ENCODE data around the gene CCIN. TPM values are rescaled to one million over a fixed set of nuclear protein-coding genes. Genes with fewer than 3 reads are reported as not detected.

Gene CCIN
- total and polyA plus RNA-seq, 2 of the 4 experiments (the other 2 are of a cell fraction), result 0.80 to 1.1 TPM

GRCh38 chr9:36146651-36147050, 22.5 kb upstream of the CCIN start:
- H3K4me2 ChIP-seq (ENCODE audit: low read depth, low read length), result no peak overlapping the region
- no peak overlapping the region for H2AK9ac ChIP-seq (replicated peaks; ENCODE audit: low read depth, low read length, poor library complexity)

More at GRCh38 chr9:36146651-36147050, 22.5 kb upstream of the CCIN start:
- Histone ChIP-seq H3K27me3 (ENCODE audit: control insufficient read depth, insufficient read depth, low read length) (no peaks in the 10 kb centered on the region), H3K4ac (ENCODE audit: low read depth, low read length) (no peak overlapping the region), H4K8ac (ENCODE audit: low read depth in 2 of 2, low read length in 2 of 2) (no peak overlapping the region), H3K27ac (ENCODE audit: insufficient read depth, low read length) (no peak overlapping the region), H3K9ac (ENCODE audit: low read depth, low read length) (no peak overlapping the region), H3K4me3 (ENCODE audit: insufficient read depth, low read depth, low read length) (no peak overlapping the region), H4K5ac (ENCODE audit: low read depth, low read length) (no peak overlapping the region), H2BK15ac (ENCODE audit: low read depth, low read length) (no peak overlapping the region), H4K91ac (ENCODE audit: insufficient read depth, low read depth, low read length) (no peak overlapping the region), H2BK20ac (ENCODE audit: low read depth, low read length) (no peak overlapping the region), H2AFZ (replicated peaks; ENCODE audit: low read length, poor library complexity) (no peak overlapping the region), H3K56ac (ENCODE audit: extremely low read depth, insufficient read depth, low read length) (no peak overlapping the region), H3K18ac (ENCODE audit: low read depth, low read length) (no peak overlapping the region), H2AK5ac (ENCODE audit: low read depth, low read length) (no peak overlapping the region), H3K36me3 (ENCODE audit: control insufficient read depth, insufficient read depth, low read length) (peaks cover 59% of the 10 kb centered on the region), H3K23ac (ENCODE audit: low read depth, low read length) (no peak overlapping the region), H2BK5ac (ENCODE audit: low read depth, low read length, poor library complexity, severe bottlenecking) (no peak overlapping the region), H4K20me1 (ENCODE audit: insufficient read depth, low read length) (peaks cover 33% of the 10 kb centered on the region), H3K14ac (replicated peaks; ENCODE audit: low read depth, low read length) (no peak overlapping the region), H3K9me3 (ENCODE audit: control insufficient read depth, insufficient read depth, low read length) (no peaks in the 10 kb centered on the region), H2BK120ac (ENCODE audit: low read depth, low read length) (no peak overlapping the region), H3K79me1 (ENCODE audit: low read depth in 1 of 2, low read length in 2 of 2) (peaks cover 17 to 86% of the 10 kb centered on the region in 2 experiments; a peak in 3 of 4 replicates), H3K9me1 (ENCODE audit: insufficient read depth, low read length) (peaks cover 23% of the 10 kb centered on the region), H3K4me1 (ENCODE audit: control insufficient read depth, insufficient read depth, low read length) (peaks cover 26% of the 10 kb centered on the region)
- ChIA-PET CTCF (no interaction called here), POLR2A (ENCODE audit: unreplicated experiment) (no interaction called here)
- TF ChIP-seq MAZ (IDR thresholded peaks at IDR 0.05; ENCODE audit: borderline replicate concordance, low read depth, low read length) (no peak), SMC3 (IDR thresholded peaks at IDR 0.05; ENCODE audit: low read depth, low read length) (no peak), USF2 (IDR thresholded peaks at IDR 0.05; ENCODE audit: low read depth, low read length) (no peak), RCOR1 (IDR thresholded peaks at IDR 0.05; ENCODE audit: insufficient replicate concordance, low read length) (no peak), BHLHE40 (IDR thresholded peaks at IDR 0.05; ENCODE audit: low read depth, low read length) (no peak), ELK1 (IDR thresholded peaks at IDR 0.05; ENCODE audit: borderline replicate concordance, low read depth, low read length) (no peak), FOS (IDR thresholded peaks at IDR 0.05; ENCODE audit: low read depth, low read length) (no peak), CHD1 (IDR thresholded peaks at IDR 0.05; ENCODE audit: low read depth, low read length) (no peak), MAFK (IDR thresholded peaks at IDR 0.05; ENCODE audit: low read depth, low read length) (no peak), NFE2L2 (IDR thresholded peaks at IDR 0.05; ENCODE audit: low read depth, low read length) (no peak), CTCF (conservative IDR thresholded peaks at IDR 0.05; ENCODE audit: low read depth, low read length) (no peak)
- DNase-seq (no peak), ATAC-seq (ENCODE audit: low read depth) (no peak)
- in situ Hi-C loops (cut with MboI; ENCODE audit: low sequenced_read_pairs), result no loop called here
- intact Hi-C loops (cut with micrococcal nuclease), result no loop called here
- WGBS, 2 experiments (ENCODE audit: extremely low coverage in 2 of 2, insufficient read length in 1 of 2), result 89% methylated on average over 8 of the region's 10 CpGs; no CpG with 5 or more reads in 1 of the 2 experiments
- BruUV-seq (replicated peaks), result no TSS peak
- dilution Hi-C loops (cut with HindIII; ENCODE audit: low sequenced_read_pairs, unreplicated experiment), result no loop called here
